RWPE2 (cell line): Measurements from ENCODE around the gene LRP1B.

Experiments used
- ATAC-seq: fragments of 200-7000 bp; cut with Tn5 transposase; 3 replicates; pipeline ENCODE4 v1.9.1; 2021; ENCODE audit warnings: low read depth
- DNase-seq: peaks from one replicate; pipeline ENCODE4 v3.0.0-alpha.2; 2020; ENCODE audit warnings: low spot score
- H3K27ac ChIP-seq: fragments of 450-650 bp; 2 replicates; pipeline ENCODE4 v1.5.1; 2017; ENCODE audit warnings: mild to moderate bottlenecking; ENCODE audit not compliant: poor library complexity, severe bottlenecking
- H3K27me3 ChIP-seq: fragments of 250-450 bp; sonication (Bioruptor Pico); 2 replicates; pipeline ENCODE4 v1.5.1; 2021; ENCODE audit warnings: mild to moderate bottlenecking, moderate library complexity; ENCODE audit not compliant: insufficient read depth, poor library complexity, severe bottlenecking
- H3K36me3 ChIP-seq: fragments of 250-450 bp; sonication (Bioruptor Pico); 2 replicates; pipeline ENCODE4 v1.5.1; 2020; ENCODE audit warnings: low read depth, mild to moderate bottlenecking, moderate library complexity
- H3K4me1 ChIP-seq: fragments of 250-450 bp; sonication (Bioruptor Pico); 2 replicates; pipeline ENCODE4 v1.5.1; 2021; ENCODE audit warnings: mild to moderate bottlenecking, moderate library complexity; ENCODE audit not compliant: insufficient read depth, poor library complexity, severe bottlenecking
- H3K4me3 ChIP-seq: fragments of 250-450 bp; sonication (Bioruptor Pico); 2 replicates; pipeline ENCODE4 v1.5.1; 2021; ENCODE audit warnings: mild to moderate bottlenecking, moderate library complexity; ENCODE audit not compliant: severe bottlenecking
- H3K9me3 ChIP-seq: fragments of 250-450 bp; sonication (Bioruptor Pico); 2 replicates; pipeline ENCODE4 v1.5.1; 2021; ENCODE audit warnings: mild to moderate bottlenecking, moderate library complexity; ENCODE audit not compliant: severe bottlenecking
- TF ChIP-seq, protein P1 (sequence below): fragments of 450-650 bp; IDR thresholded peaks from one replicate; pipeline ENCODE4 v1.5.1; 2017; ENCODE audit warnings: mild to moderate bottlenecking, moderate library complexity; ENCODE audit not compliant: poor library complexity, severe bottlenecking

Gene LRP1B

DNA sequence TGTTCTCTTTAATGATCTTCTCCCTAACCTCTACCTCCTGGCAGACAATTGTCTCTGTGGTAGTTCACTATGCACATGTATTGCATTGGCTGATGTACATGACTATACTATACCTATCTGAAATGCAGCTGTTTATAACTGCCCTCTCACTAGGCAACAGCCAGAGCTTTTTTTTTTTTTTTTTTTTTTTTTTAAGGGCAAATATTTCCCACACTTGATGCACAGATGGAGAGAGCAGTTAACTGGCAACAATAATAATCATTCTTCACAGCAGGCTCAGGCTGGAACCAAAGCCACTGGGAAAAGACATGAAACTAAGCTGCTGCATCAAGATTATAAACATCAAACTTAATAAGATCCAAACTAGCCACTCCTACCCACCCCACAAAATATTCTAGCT, 707.7 kb downstream of the LRP1B start:
- TF ChIP-seq, protein P1, sequence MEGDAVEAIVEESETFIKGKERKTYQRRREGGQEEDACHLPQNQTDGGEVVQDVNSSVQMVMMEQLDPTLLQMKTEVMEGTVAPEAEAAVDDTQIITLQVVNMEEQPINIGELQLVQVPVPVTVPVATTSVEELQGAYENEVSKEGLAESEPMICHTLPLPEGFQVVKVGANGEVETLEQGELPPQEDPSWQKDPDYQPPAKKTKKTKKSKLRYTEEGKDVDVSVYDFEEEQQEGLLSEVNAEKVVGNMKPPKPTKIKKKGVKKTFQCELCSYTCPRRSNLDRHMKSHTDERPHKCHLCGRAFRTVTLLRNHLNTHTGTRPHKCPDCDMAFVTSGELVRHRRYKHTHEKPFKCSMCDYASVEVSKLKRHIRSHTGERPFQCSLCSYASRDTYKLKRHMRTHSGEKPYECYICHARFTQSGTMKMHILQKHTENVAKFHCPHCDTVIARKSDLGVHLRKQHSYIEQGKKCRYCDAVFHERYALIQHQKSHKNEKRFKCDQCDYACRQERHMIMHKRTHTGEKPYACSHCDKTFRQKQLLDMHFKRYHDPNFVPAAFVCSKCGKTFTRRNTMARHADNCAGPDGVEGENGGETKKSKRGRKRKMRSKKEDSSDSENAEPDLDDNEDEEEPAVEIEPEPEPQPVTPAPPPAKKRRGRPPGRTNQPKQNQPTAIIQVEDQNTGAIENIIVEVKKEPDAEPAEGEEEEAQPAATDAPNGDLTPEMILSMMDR = no peak
- no peak for DNase-seq
- no peaks in the 10 kb centered on the region for H3K36me3 ChIP-seq

DNA sequence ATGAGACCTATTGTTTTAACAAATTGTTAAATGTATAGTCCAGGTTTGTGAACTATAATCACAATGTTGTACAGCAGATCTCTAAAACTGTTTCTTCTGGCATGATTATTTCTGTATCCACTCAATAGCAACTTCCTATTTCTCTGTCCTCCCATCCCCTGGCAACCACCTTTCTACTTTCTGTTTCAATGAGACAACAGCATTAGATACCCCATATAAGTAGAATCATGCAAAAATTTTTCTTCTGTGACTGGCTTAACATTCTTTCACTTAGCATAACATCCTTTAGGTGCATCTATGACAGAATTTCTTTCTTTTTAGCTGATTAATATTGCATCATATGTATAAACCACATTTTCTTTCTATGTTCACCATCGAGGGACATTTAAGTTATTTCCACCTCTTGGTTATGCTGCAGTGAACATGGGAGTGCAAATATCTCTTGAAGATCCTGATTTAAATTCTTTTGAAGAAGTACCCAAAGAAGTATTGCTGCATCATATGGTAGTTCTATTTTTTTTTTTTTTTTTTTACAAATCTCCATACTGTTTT, 713.5 kb downstream of the LRP1B start:
- ATAC-seq = no peak

More for the DNA sequence above, 707.7 kb downstream of the LRP1B start:
- ATAC-seq = no peak
- Histone ChIP-seq H3K4me1 (no peaks in the 10 kb centered on the region), H3K9me3 (no peaks in the 10 kb centered on the region), H3K27ac (no peak overlapping the region), H3K27me3 (no peaks in the 10 kb centered on the region), H3K4me3 (no peak overlapping the region)

DNA sequence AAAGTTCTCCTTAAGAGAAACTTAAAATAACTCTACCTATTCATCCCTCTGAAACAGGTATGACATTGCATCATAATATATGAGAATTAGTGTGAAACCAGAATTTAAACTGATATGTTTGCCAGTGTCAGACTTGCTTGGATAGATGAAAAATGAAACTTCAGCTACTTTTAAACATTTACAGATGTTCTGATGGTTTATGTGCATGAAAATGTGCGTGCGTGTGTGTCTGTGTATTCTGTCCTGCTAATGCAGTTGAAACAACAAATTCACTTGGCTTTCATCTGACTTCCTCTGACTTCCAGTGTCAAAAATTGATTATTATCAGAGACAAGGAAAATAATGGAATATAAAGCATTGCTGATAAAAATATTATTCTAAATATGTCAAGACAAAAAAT, 719.4 kb downstream of the LRP1B start:
- Histone ChIP-seq H3K27ac (no peak overlapping the region), H3K9me3 (no peaks in the 10 kb centered on the region), H3K36me3 (no peaks in the 10 kb centered on the region), H3K27me3 (no peaks in the 10 kb centered on the region), H3K4me1 (no peaks in the 10 kb centered on the region), H3K4me3 (no peak overlapping the region)
- ATAC-seq (no peak), DNase-seq (no peak)
- TF ChIP-seq, protein P1 = no peak

More for the DNA sequence above, 713.5 kb downstream of the LRP1B start:
- DNase-seq = no peak
- Histone ChIP-seq H3K4me1 (no peaks in the 10 kb centered on the region), H3K27me3 (no peaks in the 10 kb centered on the region), H3K27ac (no peak overlapping the region), H3K36me3 (no peaks in the 10 kb centered on the region), H3K4me3 (no peak overlapping the region), H3K9me3 (no peaks in the 10 kb centered on the region)
- TF ChIP-seq, protein P1 = no peak

DNA sequence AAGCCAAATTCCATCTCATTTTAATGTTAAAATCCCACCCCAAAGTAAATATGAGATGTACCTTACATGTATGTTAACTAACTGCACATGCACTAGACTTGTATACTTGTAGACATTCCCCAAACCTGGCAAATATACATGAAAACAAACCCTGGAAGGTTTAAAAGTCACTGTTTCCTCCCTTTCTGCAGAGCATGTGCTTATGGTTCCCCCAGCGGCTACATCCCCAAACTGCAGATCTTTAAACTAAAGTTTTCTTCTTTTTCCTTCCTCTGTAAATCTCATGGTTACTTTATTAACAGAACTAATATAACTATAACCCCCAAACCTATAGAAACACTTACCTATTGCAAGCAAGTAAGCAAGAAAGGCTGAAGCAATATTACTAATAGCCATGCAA, 731.5 kb downstream of the LRP1B start:
- ATAC-seq = no peak
- Histone ChIP-seq H3K4me3 (no peak overlapping the region), H3K27me3 (no peaks in the 10 kb centered on the region), H3K4me1 (no peaks in the 10 kb centered on the region), H3K9me3 (no peaks in the 10 kb centered on the region), H3K27ac (no peak overlapping the region), H3K36me3 (no peaks in the 10 kb centered on the region)
- TF ChIP-seq, protein P1 = no peak
- DNase-seq = no peak

DNA sequence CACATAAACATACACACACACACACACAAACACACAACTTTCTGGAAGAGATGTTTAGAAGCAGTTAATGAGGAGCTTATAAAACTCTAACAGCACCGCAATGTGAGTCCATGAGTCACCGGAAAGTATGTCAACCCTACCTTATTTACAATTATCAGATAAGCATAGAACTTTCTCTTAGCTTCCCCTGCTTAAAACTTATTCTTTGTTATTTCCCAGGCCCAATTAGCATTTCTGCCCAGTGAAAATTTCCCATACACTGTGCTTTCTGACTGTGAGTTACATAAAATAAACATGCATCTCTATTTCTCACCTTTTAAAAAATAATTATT, 737.6 kb downstream of the LRP1B start:
- no peak for ATAC-seq
- Histone ChIP-seq H3K4me1 (no peaks in the 10 kb centered on the region), H3K9me3 (no peaks in the 10 kb centered on the region), H3K27ac (no peak overlapping the region), H3K36me3 (no peaks in the 10 kb centered on the region), H3K4me3 (no peak overlapping the region), H3K27me3 (no peaks in the 10 kb centered on the region)
- TF ChIP-seq, protein P1 = no peak
- no peak for DNase-seq
